ENCODE measurements around the gene NUP98.

DNA sequence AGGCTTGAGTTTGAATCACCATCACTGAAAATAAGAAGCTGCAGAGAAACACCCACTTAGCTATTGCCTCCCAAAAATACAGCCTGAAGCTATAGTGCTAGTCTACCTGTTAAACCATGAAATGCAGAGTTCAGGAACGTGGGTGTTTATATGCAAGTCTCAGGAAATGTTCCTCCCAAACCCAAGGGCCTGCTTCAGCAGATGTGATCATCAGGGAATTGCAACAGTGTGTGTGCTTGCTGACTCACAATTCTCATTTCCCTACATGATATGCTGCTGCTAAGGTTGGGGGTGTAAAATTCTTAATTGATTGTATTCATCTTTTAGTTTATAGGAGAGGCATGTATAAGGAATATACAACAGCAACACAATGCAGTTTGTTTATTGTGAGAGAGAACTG, 49.6 kb downstream of the NUP98 start:
- TF ChIP-seq TAF1 (IDR thresholded peaks at IDR 0.05; ENCODE audit: low read depth, low read length) (no peak), POLR2AphosphoS5 (IDR thresholded peaks at IDR 0.05; ENCODE audit: low read depth, low read length) (no peak)

All from GM12891 (cell line).